Anterior cingulate cortex (tissue), 58 donors: ENCODE measurements around the gene GPNMB.
"Not testable (repeated sequence)": the region's sequence is repeated elsewhere in the genome, so short reads cannot be mapped to it uniquely, and the experiment has no call there.

Experiments
- DNase-seq, 58 donors: peaks; one replicate each; lab custom pipeline; 2025; lab: John Stamatoyannopoulos, UW

The GPNMB gene

DNA sequence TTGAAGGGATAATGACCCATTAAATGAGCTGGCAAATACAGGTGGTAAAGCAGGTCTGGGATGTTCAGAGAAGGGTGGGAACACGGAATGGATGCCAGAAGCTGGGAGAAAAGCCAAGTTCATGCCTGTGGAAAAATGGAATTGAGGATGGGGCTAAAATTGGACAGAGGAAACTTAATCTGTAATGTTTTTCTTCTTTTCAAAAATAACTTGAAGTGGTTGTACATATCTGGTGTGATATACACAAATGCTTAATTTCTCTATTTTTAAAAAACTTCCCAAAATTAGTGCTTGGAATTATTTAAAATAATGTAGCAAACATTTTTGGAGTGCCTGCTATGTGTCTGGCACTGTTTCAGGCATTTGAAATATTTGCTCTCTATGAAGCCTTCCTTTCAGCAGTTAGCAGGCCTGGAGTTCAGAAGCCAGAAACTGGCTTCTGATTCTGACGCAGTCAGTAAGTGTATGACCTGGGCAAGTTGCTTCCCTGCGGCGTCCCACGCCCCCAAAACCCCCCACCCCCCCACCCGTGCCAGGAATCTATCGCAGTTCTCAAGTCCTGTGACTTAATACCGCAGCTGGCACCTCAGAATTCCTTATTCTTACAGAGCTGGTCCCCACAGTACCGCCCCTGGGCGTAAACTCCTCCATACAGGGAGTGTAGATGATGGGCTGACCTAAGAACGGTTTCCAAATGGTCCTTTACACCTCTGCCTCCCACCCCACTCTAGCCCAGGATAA, 51.7 kb downstream of the GPNMB start:
- DNase-seq: no peak

DNA sequence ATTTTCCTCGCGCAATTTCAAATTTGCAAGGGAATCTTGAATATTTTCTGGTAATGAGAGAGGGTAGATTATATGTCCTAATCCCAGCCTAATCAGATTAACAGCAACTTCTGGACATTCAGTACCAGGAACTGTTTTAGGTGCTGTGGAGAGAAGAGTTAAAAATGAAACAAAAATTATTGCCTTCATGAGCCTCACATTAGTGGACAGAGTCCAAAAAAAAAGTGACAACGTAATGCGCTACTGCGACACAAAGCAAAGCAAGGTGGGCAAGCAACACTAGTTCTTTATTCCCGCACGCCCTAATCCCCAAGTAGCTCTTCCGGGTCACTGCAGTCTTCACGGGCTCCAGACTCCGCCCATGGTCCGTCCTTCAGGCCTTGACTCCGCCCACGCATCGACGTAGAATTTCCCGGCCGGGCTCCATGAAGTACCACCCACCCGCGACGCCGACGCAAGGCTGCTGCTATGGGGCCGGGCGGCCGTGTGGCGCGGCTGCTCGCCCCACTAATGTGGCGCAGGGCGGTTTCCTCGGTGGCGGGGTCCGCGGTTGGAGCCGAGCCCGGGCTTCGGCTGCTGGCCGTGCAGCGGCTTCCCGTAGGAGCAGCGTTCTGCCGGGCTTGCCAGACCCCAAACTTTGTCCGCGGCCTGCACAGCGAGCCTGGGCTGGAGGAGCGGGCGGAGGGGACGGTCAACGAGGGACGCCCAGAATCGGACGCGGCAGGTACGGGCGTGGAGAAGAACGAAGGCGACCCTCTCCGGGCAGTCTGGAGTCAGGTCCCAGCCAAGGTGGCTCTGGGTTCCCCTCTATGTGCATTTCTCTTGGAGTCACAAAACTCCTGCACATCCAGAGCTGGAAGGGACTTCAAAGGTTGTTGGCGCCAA, 52.6 kb downstream of the GPNMB start, which contains the start of gene MALSU1:
Gene MALSU1 (plus strand): TSS at position 455 of the 885 bp plus-strand sequence. CDS start 14 bp downstream, at position 469.
- peak; percentile 59 to 99 (median 93) for DNase-seq

- no peak for DNase-seq
These were observed 53.3 kb downstream of the GPNMB start for GRCh38 chr7:23299770-23300300.

DNA sequence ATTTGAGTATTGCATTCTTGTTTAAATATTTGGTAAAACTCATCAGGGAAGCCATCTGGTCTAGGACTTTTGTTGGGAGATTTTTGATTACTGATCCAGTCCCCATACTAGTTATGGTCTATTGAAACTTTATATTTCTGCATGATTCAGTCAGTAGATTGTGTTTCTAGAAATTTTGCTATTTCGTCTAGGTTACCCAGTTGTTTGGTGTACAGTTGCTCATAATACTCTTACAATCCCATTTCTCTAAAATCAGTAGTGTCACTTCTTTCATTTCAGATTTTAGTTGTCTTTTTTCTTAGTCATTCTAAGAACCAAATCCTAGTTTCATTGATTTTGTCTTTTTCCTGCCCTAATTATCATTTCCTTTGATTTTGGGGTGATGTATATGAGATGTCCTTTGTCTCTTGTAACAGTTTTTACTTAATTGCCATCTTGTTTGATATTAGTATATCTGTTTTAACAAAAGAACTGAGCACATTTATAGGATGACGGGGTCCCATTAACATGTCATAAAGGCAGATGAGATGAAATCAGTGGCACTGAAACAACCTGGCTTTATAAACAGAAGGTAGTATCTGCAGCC, 60.5 kb downstream of the GPNMB start:
- no peak for DNase-seq

DNA sequence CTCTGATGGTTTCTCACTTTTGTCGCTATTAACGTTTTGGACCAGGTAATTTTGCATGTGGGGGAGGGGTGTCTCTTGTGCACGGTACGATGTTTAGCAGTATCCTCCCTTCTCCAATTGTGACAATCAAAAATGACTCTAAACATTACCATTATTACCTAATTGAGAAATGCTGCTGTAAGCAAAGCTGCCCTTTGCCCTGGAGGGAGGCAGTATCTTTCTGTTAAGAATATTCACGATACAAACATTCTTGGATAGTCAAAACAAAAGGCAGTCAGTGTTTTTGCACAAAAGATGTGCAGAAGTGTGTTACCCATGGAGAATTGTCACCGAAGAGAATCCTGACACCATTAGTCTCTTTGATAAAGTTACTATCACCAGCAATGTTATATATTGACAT, 62.2 kb downstream of the GPNMB start:
- DNase-seq: no peak

DNA sequence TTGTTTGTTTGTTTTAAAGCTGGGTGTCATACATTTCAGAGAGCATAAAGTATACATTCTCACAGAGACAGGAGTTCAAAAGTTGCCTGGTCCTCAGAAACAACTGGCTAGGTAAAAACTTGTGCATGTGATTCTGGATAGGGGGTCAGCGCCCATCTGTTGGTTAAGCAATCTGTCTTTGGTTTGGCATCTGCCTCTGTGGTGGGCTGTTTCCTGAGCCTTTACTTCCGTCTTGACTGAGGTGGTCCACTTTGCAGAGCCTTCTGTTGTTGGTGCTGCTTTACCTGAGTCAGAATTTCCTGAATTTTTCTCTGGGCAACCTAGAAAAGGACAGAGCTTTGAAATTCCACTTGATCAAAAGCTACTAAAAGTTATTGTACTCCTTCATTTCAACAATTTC, 65.6 kb downstream of the GPNMB start:
- DNase-seq: not testable (repeated sequence)

DNA sequence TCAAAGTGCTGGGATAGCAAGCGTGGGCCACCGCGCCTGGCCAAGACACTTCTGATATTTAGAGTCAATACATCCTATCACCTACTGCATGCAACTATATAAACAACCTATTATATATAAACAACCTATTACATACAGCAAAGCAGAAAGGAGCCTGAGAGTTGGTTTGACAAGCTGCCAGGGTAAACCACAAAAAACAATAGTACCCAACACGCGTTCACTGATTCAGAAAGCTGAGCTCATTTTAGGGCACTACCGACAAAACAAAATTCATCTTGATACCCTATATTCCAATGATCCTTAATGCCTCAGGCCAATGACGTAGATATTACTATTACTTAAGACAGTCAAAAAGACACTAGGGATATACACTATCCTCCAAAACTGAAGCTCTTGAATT, 68.8 kb downstream of the GPNMB start:
- no peak for DNase-seq
